Neutrophil (primary cell): ENCODE results near the gene EPS15.

ENCODE experiments used
- H3K27ac ChIP-seq: fragments of 200-600 bp; sonication (generic); 2 replicates; pipeline ENCODE4 v1.5.1; 2016; ENCODE audit warnings: mild to moderate bottlenecking, moderate library complexity
- H3K27me3 ChIP-seq: fragments of 200-600 bp; sonication (generic); 2 replicates; pipeline ENCODE4 v1.6.0; 2016; ENCODE audit warnings: mild to moderate bottlenecking
- H3K36me3 ChIP-seq: fragments of 200-600 bp; sonication (generic); 2 replicates; pipeline ENCODE4 v1.5.1; 2017
- H3K4me1 ChIP-seq, 2 experiments: fragments of 200-600 bp in 1 of 2; sonication (generic) in 1 of 2; 1 replicate in 1 of 2; 2 replicates in 1 of 2; pipeline versions ENCODE4 v1.5.1 to v1.6.1; 2013 to 2016; ENCODE audit warnings: low read depth in 1 of 2, low read length in 1 of 2, mild to moderate bottlenecking in 1 of 2, moderate library complexity in 1 of 2; ENCODE audit not compliant: control insufficient read depth in 1 of 2, insufficient read depth in 1 of 2
- H3K4me3 ChIP-seq, 2 experiments: fragments of 200-600 bp in 1 of 2; sonication (generic) in 1 of 2; 1 replicate in 1 of 2; 2 replicates in 1 of 2; pipeline ENCODE4 v1.5.1; 2013 to 2016; ENCODE audit warnings: low read depth in 1 of 2, low read length in 1 of 2, mild to moderate bottlenecking in 1 of 2, moderate library complexity in 1 of 2
- H3K9me3 ChIP-seq: fragments of 200-600 bp; sonication (generic); 2 replicates; pipeline ENCODE4 v1.5.1; 2016
- TF ChIP-seq, protein P1 (sequence below): fragments of 200-600 bp; sonication (generic); IDR thresholded peaks from 2 replicates; pipeline ENCODE4 v1.5.1; 2016; ENCODE audit warnings: antibody characterized with exemption

Gene EPS15

GRCh38 chr1:51551848-51552296, 32.8 kb upstream of the EPS15 start:
- Histone ChIP-seq H3K4me3 (no peak overlapping the region), H3K36me3 (no peaks in the 10 kb centered on the region), H3K27me3 (no peaks in the 10 kb centered on the region), H3K27ac (no peak overlapping the region), H3K9me3 (no peaks in the 10 kb centered on the region), H3K4me1 (peaks cover 5 to 17% of the 10 kb centered on the region in 2 experiments)
- TF ChIP-seq, protein P1, sequence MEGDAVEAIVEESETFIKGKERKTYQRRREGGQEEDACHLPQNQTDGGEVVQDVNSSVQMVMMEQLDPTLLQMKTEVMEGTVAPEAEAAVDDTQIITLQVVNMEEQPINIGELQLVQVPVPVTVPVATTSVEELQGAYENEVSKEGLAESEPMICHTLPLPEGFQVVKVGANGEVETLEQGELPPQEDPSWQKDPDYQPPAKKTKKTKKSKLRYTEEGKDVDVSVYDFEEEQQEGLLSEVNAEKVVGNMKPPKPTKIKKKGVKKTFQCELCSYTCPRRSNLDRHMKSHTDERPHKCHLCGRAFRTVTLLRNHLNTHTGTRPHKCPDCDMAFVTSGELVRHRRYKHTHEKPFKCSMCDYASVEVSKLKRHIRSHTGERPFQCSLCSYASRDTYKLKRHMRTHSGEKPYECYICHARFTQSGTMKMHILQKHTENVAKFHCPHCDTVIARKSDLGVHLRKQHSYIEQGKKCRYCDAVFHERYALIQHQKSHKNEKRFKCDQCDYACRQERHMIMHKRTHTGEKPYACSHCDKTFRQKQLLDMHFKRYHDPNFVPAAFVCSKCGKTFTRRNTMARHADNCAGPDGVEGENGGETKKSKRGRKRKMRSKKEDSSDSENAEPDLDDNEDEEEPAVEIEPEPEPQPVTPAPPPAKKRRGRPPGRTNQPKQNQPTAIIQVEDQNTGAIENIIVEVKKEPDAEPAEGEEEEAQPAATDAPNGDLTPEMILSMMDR, result no peak

DNA sequence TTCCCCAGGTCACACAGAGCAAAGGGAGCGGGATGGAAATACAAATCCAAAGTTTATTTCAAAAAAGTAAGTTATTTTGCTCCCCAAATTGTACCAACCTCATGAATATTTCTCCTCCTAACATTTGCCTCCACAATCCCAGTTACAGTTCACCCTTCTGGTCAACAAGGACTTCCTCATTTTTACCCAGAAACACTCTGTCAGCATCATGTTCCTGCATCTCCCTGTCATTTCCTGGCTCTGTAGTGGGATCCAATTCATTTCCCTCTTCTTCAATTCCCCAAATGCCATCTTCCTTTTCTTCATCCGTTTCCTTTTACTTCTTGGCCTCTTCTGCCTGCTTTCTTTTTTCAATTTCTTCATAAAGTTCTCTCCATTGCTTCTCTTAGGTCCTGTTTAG, 32.0 kb upstream of the EPS15 start:
- TF ChIP-seq, protein P1, result no peak
- no peak overlapping the region for H3K4me3 ChIP-seq
- H3K27ac ChIP-seq, result peak overlapping the region; percentile 49

DNA sequence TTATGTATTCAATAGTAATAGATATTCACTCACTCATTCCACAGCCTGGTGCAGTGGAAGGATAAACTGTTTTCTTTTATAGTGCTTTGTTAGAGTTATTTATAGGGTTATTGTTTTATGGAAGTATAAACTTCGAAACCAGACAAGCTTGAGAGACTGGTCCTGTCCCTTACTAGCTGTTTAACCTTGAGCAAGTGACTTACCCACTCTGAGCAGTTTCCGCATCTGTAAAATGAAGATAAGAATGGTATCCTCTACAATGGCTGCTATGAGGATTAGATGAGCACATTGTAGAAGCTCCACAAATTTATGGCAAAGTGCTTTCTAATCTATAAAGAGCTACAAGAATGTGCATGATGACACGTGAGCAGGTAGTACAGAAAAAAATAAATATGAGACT, 30.8 kb upstream of the EPS15 start:
- no peaks in the 10 kb centered on the region for H3K9me3 ChIP-seq
- no peaks in the 10 kb centered on the region for H3K36me3 ChIP-seq
- H3K4me3 ChIP-seq, result no peak overlapping the region
- H3K4me1 ChIP-seq, result peaks cover 5 to 17% of the 10 kb centered on the region in 2 experiments
- TF ChIP-seq, protein P1, result no peak
- no peak overlapping the region for H3K27ac ChIP-seq
- no peaks in the 10 kb centered on the region for H3K27me3 ChIP-seq

More for the DNA sequence above, 32.0 kb upstream of the EPS15 start:
- Histone ChIP-seq H3K27me3 (no peaks in the 10 kb centered on the region), H3K36me3 (no peaks in the 10 kb centered on the region), H3K4me1 (peaks cover 5 to 17% of the 10 kb centered on the region in 2 experiments), H3K9me3 (no peaks in the 10 kb centered on the region)

GRCh38 chr1:51549016-51549619, 30.1 kb upstream of the EPS15 start:
- H3K4me1 ChIP-seq, result peaks cover 5 to 17% of the 10 kb centered on the region in 2 experiments
- H3K4me3 ChIP-seq, result no peak overlapping the region
- peak overlapping the region; percentile 61 for H3K27ac ChIP-seq
- no peaks in the 10 kb centered on the region for H3K9me3 ChIP-seq
- TF ChIP-seq, protein P1, result no peak
- H3K27me3 ChIP-seq, result no peaks in the 10 kb centered on the region
- no peaks in the 10 kb centered on the region for H3K36me3 ChIP-seq

- Histone ChIP-seq H3K27me3 (no peaks in the 10 kb centered on the region), H3K27ac (no peak overlapping the region), H3K4me3 (no peak overlapping the region), H3K4me1 (peaks cover 2 to 5% of the 10 kb centered on the region in 2 experiments), H3K9me3 (no peaks in the 10 kb centered on the region), H3K36me3 (no peaks in the 10 kb centered on the region)
- TF ChIP-seq, protein P1, result no peak
Measured at GRCh38 chr1:51543858-51544257, 24.8 kb upstream of the EPS15 start.
